HL-60/S4 treated with phorbol 12-myristate 13-acetate at 8.2 ng/mL for 4 days and 3 days (cell line): ENCODE measurements around the gene ANKK1.

Experiments
- in situ Hi-C: fragments of 300-500 bp; cut with MboI; formaldehyde crosslinking; loops from 2 replicates; pipeline ENCODE4 v1.15.0; 2022; ENCODE audit warnings: low sequenced_read_pairs

ANKK1 gene

GRCh38 chr11:113387605-113388211 is at the start of gene ANKK1:
ANKK1 (plus strand) TSS chr11:113387779; CDS start chr11:113387885, 106 bp downstream.
- in situ Hi-C loops = no loop called here

GRCh38 chr11:113338730-113339129 is 48.8 kb upstream of the ANKK1 start:
- in situ Hi-C loops = no loop called here

GRCh38 chr11:113339929-113340589 is 47.5 kb upstream of the ANKK1 start:
- in situ Hi-C loops = no loop called here

- in situ Hi-C loops = no loop called here
Observed at GRCh38 chr11:113341388-113342165, 46.0 kb upstream of the ANKK1 start.

- in situ Hi-C loops = no loop called here
Observed at GRCh38 chr11:113345978-113346377, 41.6 kb upstream of the ANKK1 start.

GRCh38 chr11:113349528-113349927 is 38.1 kb upstream of the ANKK1 start:
- in situ Hi-C loops = no loop called here

- in situ Hi-C loops = no loop called here
Observed at GRCh38 chr11:113350336-113351067, 37.1 kb upstream of the ANKK1 start.

- in situ Hi-C loops = no loop called here
Observed at GRCh38 chr11:113351068-113351450, 36.5 kb upstream of the ANKK1 start.

- in situ Hi-C loops = no loop called here
Observed at GRCh38 chr11:113351480-113351879, 36.1 kb upstream of the ANKK1 start.

GRCh38 chr11:113356203-113356602 is 31.4 kb upstream of the ANKK1 start:
- in situ Hi-C loops = no loop called here

- in situ Hi-C loops = no loop called here
Observed at GRCh38 chr11:113363406-113363805, 24.2 kb upstream of the ANKK1 start.

GRCh38 chr11:113363996-113364641 is 23.5 kb upstream of the ANKK1 start:
- in situ Hi-C loops = no loop called here

GRCh38 chr11:113365895-113366294 is 21.7 kb upstream of the ANKK1 start:
- in situ Hi-C loops = no loop called here

- in situ Hi-C loops = no loop called here
Observed at GRCh38 chr11:113369411-113369810, 18.2 kb upstream of the ANKK1 start.

- in situ Hi-C loops = no loop called here
Observed at GRCh38 chr11:113370634-113371033, 16.9 kb upstream of the ANKK1 start.

- in situ Hi-C loops = no loop called here
Observed at GRCh38 chr11:113372309-113372708, 15.3 kb upstream of the ANKK1 start.

- in situ Hi-C loops = no loop called here
Observed at GRCh38 chr11:113373306-113373705, 14.3 kb upstream of the ANKK1 start.

GRCh38 chr11:113373981-113374560 is 13.5 kb upstream of the ANKK1 start:
- in situ Hi-C loops = no loop called here

- in situ Hi-C loops = no loop called here
Observed at GRCh38 chr11:113375402-113375801, 12.2 kb upstream of the ANKK1 start.

- in situ Hi-C loops = no loop called here
Observed at GRCh38 chr11:113376156-113376555, 11.4 kb upstream of the ANKK1 start.
